Testis (tissue), 3 donors: Measurements from ENCODE around the gene FHL1. TPM values are rescaled to one million over a fixed set of nuclear protein-coding genes. Genes with fewer than 3 reads are reported as not detected.

Source experiments
- DNase-seq: peaks from one replicate; pipeline ENCODE4 v3.0.0-alpha.2; 2019
- H3K27ac ChIP-seq, 2 donors: fragments of 200-600 bp; sonication (generic); one replicate each; pipeline ENCODE4 v1.5.1; 2019
- H3K27me3 ChIP-seq: fragments of 200-600 bp; sonication (generic); one replicate; pipeline ENCODE4 v1.5.1; 2019
- H3K36me3 ChIP-seq: fragments of 200-600 bp; sonication (generic); one replicate; pipeline ENCODE4 v1.5.1; 2017; ENCODE audit warnings: low read depth; ENCODE audit errors: missing control alignments
- H3K4me1 ChIP-seq: fragments of 200-600 bp; sonication (generic); one replicate; pipeline ENCODE4 v1.5.1; 2019
- H3K4me3 ChIP-seq, 2 donors: fragments of 200-600 bp; sonication (generic); one replicate each; pipeline ENCODE4 v1.5.1; 2017 to 2019
- H3K9me3 ChIP-seq: fragments of 200-600 bp; sonication (generic); one replicate; pipeline ENCODE4 v1.5.1; 2017
- POLR2A ChIP-seq: fragments of 450-650 bp; IDR thresholded peaks from one replicate; pipeline ENCODE4 v1.6.1; 2017; ENCODE audit warnings: antibody characterized with exemption, mild to moderate bottlenecking, moderate library complexity
- WGBS, 2 donors: methylation state at CpG; one replicate each; pipeline ENCODE4 v1.1.5; 2018; 5-methylcytosine and 5-hydroxymethylcytosine counted together
- intact Hi-C: fragments of 100-400 bp; cut with DNase I; formaldehyde crosslinking; loops from one replicate; pipeline ENCODE4 v1.15.1; 2023; ENCODE audit warnings: low total_unique reads
- polyA plus RNA-seq: library from polyadenylated mRNA; stranded (reverse); fragments of 350-450 nt; fragmentation: Illumina TruSeq; extraction: RNeasy Lipid Tissue Mini Kit (QIAGEN cat#74804); gene quantifications from one replicate; pipeline ENCODE4 v1.2.3, GENCODE V29; 2014; ENCODE audit warnings: low read depth, low replicate concordance; ENCODE audit not compliant: insufficient read depth
- total RNA-seq, 2 donors: library from RNA; depleted of rRNA; stranded (reverse); fragments of >200 nt; gene quantifications; one replicate each; pipeline ENCODE4 v1.2.3, GENCODE V29; 2016
- TF ChIP-seq, protein P1 (sequence below), 3 experiments: fragments of 450-650 bp in 2 of 3; fragments of 200-600 bp in 1 of 3; sonication (generic) in 1 of 3; IDR thresholded peaks; one replicate each; pipeline ENCODE4 v1.5.1; 2016 to 2019; ENCODE audit warnings: antibody characterized with exemption in 3 of 3, mild to moderate bottlenecking in 2 of 3, moderate library complexity in 1 of 3

FHL1 gene
- total and polyA plus RNA-seq, 3 donors from 2014 or later: 92.5 to 211 (median 98.6) TPM

DNA sequence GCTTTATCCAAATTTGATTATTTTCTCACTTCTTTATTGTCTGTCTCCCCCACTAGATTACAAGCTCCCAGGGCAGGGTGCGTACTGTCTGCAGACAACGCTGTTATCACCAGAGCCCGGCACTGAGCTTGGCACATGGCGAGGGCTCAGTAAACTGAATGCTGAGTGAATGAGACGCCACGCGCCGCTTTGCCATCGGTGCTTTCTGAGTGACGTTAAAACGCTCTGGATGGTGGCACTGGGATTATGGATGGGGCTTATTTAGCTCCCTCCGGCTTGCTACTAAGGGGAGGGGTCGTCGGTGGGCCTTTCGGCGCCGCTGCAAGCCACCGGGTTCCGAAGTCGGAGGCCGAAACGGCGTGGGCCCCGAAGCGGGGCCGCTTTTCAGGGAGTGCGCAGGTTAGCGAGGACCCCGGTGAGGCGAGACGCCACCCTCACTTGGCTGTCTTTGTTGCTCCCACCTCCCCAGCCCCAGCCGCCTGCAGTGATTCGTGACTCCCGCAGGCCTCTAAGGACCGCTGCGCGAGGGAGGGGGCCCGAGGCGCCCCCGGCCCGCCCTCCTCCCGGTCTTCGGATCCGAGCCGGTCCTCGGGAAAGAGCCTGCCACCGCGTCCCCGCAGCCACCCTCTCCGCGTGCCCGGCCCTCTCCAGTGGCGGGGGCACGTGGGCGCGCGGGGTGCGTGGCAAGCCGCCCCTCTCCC, 569 bp upstream of the FHL1 start:
- H3K4me1 ChIP-seq: no peaks in the 10 kb centered on the region
- no peaks in the 10 kb centered on the region for H3K36me3 ChIP-seq
- no peak for DNase-seq
- 0 to 1% methylated on average over 2 to 27 of the region's 59 CpGs for WGBS, 2 donors
- H3K9me3 ChIP-seq: no peaks in the 10 kb centered on the region
- TF ChIP-seq POLR2A: no peak
- TF ChIP-seq, protein P1, sequence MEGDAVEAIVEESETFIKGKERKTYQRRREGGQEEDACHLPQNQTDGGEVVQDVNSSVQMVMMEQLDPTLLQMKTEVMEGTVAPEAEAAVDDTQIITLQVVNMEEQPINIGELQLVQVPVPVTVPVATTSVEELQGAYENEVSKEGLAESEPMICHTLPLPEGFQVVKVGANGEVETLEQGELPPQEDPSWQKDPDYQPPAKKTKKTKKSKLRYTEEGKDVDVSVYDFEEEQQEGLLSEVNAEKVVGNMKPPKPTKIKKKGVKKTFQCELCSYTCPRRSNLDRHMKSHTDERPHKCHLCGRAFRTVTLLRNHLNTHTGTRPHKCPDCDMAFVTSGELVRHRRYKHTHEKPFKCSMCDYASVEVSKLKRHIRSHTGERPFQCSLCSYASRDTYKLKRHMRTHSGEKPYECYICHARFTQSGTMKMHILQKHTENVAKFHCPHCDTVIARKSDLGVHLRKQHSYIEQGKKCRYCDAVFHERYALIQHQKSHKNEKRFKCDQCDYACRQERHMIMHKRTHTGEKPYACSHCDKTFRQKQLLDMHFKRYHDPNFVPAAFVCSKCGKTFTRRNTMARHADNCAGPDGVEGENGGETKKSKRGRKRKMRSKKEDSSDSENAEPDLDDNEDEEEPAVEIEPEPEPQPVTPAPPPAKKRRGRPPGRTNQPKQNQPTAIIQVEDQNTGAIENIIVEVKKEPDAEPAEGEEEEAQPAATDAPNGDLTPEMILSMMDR (IDR thresholded peaks at IDR 0.05): no peak
- H3K4me3 ChIP-seq: peak overlapping the region; percentile 61
- H3K27me3 ChIP-seq: no peaks in the 10 kb centered on the region
- intact Hi-C loops: no loop called here
- H3K27ac ChIP-seq: peak overlapping the region; percentile 50 to 53

DNA sequence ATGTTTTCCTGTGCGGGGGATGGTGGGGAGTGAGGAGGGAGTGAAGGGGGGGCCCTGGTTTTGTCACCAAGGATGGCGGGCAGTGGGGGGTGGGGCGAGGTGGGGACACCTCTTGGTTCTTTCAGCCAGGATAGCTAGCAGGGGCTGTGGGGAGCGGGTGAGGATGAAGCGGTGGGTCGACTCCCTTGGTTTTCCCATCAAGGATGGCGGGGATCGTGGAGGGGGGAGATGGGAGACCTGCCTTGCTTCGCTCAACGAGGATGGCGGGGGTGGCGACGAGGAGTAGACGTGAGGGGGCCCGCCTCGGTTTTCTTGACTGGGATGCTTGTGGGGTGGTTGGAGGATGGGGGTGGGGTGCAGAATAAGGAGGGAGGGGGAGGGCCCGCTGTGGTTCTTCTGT, 643 bp downstream of the FHL1 start:
- peak overlapping the region in 1 of 2 donors; percentile 78 for H3K27ac ChIP-seq
- DNase-seq: no peak
- intact Hi-C loops: no loop called here
- H3K27me3 ChIP-seq: no peaks in the 10 kb centered on the region
- H3K4me3 ChIP-seq: peak overlapping the region; percentile 55 to 61
- WGBS, 2 donors: 2 to 10% methylated on average over 4 to 14 of the region's 17 CpGs
- TF ChIP-seq, protein P1 (IDR thresholded peaks at IDR 0.05): no peak
- no peak for TF ChIP-seq POLR2A
- no peaks in the 10 kb centered on the region for H3K36me3 ChIP-seq
- H3K4me1 ChIP-seq: no peaks in the 10 kb centered on the region
- no peaks in the 10 kb centered on the region for H3K9me3 ChIP-seq

DNA sequence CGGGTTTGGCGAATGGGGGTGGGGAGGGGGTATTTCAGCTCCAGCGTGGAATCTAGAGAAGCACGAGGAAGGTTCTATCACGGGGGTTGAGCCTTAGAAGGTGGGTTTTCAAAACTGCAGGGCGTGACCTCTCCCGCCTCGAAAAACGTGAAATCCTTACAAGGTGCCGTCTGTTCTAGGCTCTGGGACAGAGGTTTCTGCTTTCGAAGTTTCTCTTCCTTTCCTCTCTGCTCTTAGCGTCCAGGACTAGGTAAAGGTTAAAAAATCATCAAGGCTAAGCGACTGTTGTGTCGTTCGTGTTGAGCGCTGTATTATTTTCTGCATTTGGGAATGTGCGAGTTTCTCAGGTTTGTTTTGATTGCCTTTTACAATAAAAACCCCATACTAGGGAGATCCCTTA, 1.1 kb downstream of the FHL1 start:
- Histone ChIP-seq H3K27ac (peak overlapping the region in 1 of 2 donors; percentile 78), H3K27me3 (no peaks in the 10 kb centered on the region), H3K36me3 (no peaks in the 10 kb centered on the region), H3K4me3 (peak overlapping the region; percentile 55 to 61), H3K9me3 (no peaks in the 10 kb centered on the region), H3K4me1 (no peaks in the 10 kb centered on the region)
- WGBS, 2 donors: 16 to 19% methylated on average over 15 to 17 of the region's 17 CpGs
- no peak for DNase-seq
- intact Hi-C loops: no loop called here
- TF ChIP-seq, protein P1 (IDR thresholded peaks at IDR 0.05): no peak
- no peak for TF ChIP-seq POLR2A

DNA sequence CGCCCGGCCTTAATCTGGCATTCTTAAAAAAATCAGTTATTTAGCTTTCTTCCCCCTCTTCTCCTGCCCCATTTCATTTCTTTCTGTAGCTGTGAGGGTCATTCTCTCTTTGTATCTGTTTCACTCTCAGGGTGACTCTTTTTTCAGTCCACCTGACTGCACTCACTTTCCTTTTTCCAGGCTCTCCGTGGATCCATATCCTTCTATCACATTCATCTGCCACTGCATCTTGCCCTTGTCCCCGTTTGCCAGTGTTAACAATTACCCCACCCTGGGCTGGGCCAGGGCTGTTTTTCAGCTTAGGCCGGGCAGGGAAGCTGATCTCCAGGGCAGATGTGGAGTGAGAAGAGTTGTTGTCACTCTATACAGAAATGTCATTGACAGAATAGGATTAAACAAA, 7.7 kb downstream of the FHL1 start:
- no peak for TF ChIP-seq POLR2A
- TF ChIP-seq, protein P1 (IDR thresholded peaks at IDR 0.05): no peak
- no peak overlapping the region for H3K27ac ChIP-seq

More for the DNA sequence above, 7.7 kb downstream of the FHL1 start:
- Histone ChIP-seq H3K4me3 (no peak overlapping the region), H3K27me3 (no peaks in the 10 kb centered on the region), H3K36me3 (no peaks in the 10 kb centered on the region), H3K4me1 (no peaks in the 10 kb centered on the region), H3K9me3 (no peaks in the 10 kb centered on the region)
- intact Hi-C loops: no loop called here
- DNase-seq: no peak
- WGBS, 2 donors: 68 to 76% methylated on average over 5 of the region's 5 CpGs
